Superior temporal gyrus (tissue), 1 donor: ENCODE results near the gene LY9.

Source experiments
- DNase-seq: peaks from one replicate; pipeline ENCODE4 v3.0.0-alpha.2; 2016; ENCODE audit errors: extremely low spot score

LY9 gene

GRCh38 chr1:160795951-160796383 lies at the start of gene LY9:
TSS of gene LY9 (plus strand) at chr1:160796174. CDS start at chr1:160796188, 14 bp downstream.
- no peak for DNase-seq

DNA sequence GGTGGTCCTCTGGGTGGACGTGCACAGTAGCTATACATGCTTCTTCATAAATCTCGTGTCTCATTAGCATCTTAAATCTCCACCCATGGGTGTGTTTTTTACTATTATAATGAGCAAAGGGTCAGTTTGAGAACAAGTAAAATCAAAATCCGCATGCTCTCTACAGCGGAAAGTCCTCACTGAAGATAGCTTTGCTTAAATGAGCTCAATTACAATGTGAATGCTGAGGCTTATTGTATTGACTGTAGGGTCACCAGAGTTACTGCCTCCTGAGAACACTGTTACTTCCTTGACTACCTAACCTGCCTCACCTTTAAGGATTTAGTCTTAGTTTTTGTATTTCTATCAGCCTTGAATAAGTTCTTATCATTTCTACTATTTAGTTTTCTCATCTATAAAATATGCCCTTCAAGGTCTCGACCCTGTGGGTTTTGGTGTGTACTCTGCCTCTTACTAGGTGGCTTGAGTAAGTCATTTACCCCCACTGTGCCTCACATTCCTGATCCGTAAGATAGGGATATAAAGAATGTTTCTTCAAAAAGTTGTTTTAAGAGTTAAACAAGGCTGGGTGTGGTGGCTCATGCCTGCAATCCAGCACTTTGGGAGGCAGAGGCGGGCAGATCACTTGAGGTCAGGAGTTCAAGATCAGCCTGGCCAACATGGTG lies 49.0 kb upstream of the LY9 start:
- no peak for DNase-seq

DNA sequence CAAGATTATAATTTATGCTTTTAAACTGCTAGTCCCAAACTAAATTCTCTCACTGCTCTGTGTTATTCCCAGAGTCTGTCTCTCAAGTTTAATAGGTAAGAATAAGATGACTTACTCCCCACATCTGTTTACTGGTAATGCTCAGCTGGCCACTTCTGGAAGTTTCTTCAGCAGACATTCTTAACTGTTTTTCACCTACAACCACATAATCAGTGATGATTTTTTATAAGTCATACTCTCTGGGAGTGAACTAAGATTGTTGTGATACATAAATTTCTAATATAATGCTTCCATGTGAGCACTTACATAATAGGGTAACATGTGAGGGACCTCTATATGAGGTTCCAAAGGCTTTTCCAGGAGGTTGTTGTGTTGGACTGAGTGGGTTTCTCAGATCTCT lies 48.3 kb upstream of the LY9 start:
- no peak for DNase-seq

DNA sequence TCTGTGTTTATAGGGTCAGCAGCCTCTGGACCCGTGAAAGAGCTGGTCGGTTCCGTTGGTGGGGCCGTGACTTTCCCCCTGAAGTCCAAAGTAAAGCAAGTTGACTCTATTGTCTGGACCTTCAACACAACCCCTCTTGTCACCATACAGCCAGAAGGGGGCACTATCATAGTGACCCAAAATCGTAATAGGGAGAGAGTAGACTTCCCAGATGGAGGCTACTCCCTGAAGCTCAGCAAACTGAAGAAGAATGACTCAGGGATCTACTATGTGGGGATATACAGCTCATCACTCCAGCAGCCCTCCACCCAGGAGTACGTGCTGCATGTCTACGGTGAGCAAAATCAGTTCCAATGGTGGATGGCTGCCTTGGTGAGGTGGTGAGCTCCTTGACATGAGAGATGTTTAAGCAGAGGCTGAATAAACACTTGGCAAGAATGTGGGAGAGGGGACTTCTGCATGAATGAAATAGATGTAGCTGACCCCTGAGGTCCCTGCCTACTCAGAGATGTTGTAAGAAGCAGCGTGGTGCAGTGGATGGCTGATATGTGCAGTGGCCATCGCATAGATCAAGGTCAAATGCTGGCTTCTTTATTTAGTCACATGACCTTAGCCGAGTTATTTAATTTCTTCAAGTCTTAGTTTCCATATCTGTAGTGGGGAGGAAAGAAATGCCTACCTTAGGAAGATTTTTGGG lies 47.6 kb upstream of the LY9 start:
- no peak for DNase-seq

GRCh38 chr1:160748878-160749269 lies 47.1 kb upstream of the LY9 start:
- DNase-seq: no peak

DNA sequence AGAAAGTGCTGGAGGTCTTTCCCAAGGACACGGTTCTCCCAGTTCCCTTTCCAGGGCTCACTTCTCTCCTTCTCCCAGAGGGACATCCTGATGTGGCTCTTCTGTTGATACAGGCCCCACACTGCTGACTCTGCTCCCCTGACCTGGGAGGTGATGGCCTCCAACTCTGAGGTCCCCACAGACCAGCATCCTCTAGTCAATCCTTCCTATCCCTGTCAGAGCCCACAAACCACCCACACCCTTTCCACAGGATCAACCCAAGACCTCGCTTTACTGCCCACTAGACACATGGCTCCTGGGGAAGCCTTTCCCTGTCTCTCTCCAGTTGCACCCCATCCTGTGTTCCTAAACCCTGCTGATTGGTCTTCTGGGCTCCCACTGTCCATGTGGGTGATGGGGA lies 45.4 kb upstream of the LY9 start:
- DNase-seq: no peak

GRCh38 chr1:160752406-160752805 lies 43.6 kb upstream of the LY9 start:
- no peak for DNase-seq

- DNase-seq: no peak
Observed at GRCh38 chr1:160752924-160753323, 43.0 kb upstream of the LY9 start.

- DNase-seq: no peak
Observed at GRCh38 chr1:160753594-160753993, 42.4 kb upstream of the LY9 start.

DNA sequence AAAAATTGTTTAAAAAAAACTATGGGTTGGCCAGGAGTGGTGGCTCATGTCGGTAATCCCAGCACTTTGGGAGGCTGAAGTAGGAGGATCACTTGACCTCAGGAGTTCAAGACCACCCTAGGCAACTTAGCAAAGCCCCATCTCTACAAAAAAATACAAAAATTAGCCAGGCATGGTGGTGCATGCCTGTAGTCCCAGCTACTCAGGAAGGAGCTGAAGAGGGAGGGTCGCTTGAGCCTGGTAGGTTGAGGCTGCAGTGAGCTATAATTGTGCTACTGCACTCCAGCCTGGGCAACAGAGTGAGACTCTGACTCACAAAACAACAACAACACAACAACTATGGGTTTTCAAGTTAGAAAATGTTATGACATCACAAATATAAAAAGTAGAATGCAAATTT lies 40.5 kb upstream of the LY9 start:
- DNase-seq: no peak

GRCh38 chr1:160755911-160756848 lies 39.8 kb upstream of the LY9 start:
- DNase-seq: no peak

DNA sequence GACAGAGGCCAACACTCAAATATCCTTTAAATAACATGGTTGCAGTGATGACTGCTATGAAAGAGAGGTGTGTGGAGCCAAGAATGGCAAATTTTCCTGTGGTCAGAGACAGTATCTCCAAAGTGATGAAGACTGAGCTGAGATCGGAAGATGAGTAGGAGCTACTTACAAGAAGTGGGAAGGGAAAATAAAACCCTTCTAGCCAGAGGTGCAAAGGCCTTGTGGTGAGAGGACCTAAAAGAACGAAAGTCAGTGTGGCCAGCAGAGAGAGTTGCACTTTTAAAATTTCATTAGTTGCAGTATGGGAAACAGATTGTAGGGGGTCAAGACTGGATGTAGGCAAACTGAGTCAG lies 39.1 kb upstream of the LY9 start:
- no peak for DNase-seq

DNA sequence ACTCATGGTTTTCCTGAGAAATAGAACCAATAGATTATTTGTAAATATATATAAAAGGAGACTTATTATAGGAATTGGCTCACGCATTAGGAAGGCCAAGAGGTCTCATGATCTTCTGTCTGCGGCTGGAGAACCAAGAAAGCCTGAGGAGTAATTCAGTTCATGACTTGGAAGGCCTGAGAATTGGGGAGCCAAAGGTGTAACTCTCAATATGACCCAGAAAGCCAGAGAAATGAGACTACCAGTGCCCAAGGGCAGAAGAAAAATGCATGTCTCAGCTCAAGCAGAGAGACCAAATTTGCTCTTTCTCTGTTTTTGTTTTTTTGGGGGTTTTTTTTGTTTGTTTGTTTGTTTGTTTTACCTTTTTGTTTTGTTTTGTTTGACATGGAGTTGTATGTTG lies 37.5 kb upstream of the LY9 start:
- DNase-seq: no peak

- DNase-seq: no peak
Observed at GRCh38 chr1:160759740-160760139, 36.2 kb upstream of the LY9 start.

DNA sequence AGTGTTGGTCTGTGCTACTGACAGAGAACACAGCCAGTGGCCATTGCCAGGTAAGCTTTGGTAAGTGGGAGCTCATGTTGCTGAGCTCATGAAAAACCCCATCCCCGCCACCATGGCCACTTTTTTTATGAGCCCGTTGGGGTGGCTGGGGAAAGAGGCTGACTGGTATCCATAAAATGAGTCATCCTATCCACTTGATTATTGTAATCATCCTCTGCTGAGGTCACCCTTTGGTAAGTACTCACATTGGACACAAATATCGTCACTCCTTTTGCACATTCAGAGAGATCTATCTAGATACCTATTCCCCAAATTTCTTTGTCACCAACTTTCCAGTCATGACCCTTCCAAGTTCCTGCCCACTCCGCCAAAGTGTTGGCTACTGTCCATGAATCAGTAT lies 34.9 kb upstream of the LY9 start:
- DNase-seq: no peak

- DNase-seq: no peak
Observed at GRCh38 chr1:160761886-160762285, 34.1 kb upstream of the LY9 start.

DNA sequence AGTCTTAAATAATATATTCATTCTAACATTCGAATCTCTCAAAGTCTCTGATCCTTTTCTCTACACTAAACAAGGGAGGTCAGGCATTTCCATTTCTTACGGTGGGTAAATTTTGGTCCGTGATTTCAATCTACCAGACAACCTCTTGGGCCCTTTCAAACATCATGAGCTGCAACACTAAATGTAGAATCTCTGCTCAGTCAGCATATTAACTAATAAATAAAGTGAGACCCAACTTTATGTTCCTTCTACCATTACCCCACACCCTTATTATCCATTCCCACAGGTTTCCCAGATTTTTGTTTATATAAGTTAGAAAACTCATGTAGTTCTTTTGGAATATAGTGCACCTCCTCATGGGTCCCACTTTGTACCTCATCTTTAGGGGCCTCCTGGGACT lies 32.0 kb upstream of the LY9 start:
- DNase-seq: no peak

- DNase-seq: no peak
Observed at GRCh38 chr1:160767395-160768294, 28.3 kb upstream of the LY9 start.

- no peak for DNase-seq
Observed at GRCh38 chr1:160768295-160768657, 27.7 kb upstream of the LY9 start.

DNA sequence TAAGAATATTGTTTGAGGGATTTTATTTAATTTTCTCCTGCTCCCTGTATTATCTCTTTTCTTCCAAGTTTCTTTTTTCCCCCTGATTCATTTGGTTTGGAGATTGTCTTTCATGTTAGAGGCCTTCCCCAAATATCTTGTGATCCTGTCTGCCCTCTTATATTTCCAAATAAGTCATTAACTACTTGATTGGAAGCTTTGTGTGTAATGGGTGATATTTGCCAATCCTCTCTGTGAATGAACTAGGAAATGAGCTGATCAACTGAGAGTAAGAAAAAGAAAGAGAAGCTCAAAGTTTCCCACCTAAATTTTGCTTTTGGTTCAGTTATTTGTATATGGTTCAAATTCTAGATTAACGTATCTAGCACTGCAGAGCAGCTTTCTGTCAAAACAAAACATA lies 23.6 kb upstream of the LY9 start:
- no peak for DNase-seq

DNA sequence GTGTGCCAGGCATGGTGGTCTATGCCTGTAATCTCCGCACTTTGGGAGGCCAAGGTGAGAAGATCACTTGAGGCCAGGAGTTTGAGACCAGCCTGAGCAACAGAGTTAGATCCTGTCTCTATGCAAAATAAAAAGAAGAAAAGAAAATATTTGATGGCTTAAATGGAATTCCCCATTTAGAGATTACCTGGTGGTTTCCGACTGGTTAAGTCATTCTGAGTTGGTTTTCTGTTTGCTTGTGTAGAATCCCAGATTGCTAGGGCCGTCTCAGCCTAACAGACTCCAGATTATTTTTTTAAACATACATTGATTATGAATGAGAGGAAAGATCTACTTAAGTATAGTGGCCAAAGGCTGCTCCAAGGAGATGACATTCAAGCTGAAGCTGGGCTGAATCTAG lies 22.9 kb upstream of the LY9 start:
- no peak for DNase-seq
